ENCODE results near the gene GPC6. TPM values are rescaled to one million over a fixed set of nuclear protein-coding genes. Genes with fewer than 3 reads are reported as not detected.

The GPC6 gene
- total RNA-seq (2014; rRNA removed; shearing (Covaris generic)) (20.8 and 22.6 TPM in 2 replicates), polyA plus RNA-seq (2016; fragmentation: Nextera tagmentation; extraction: Ambion mirVana) (13.8 and 14.4 TPM in 2 replicates)

DNA sequence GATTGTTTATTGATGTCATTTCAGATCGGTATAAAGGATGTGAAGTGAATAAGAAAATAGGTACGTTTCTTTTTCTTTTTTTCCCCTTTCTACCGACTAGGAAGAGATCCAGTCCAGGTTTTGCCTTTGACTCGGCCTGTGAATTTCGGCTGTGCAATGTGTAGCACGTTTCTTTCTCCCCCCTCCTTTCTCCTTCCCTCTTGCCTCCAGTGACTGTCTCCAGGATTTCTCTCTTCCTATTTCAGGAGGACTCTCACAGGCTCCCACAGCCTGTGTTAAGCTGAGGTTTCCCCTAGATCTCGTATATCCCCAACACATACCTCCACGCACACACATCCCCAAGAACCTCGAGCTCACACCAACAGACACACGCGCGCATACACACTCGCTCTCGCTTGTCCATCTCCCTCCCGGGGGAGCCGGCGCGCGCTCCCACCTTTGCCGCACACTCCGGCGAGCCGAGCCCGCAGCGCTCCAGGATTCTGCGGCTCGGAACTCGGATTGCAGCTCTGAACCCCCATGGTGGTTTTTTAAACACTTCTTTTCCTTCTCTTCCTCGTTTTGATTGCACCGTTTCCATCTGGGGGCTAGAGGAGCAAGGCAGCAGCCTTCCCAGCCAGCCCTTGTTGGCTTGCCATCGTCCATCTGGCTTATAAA is at the start of gene GPC6:
Gene GPC6 (plus strand): TSS at position 185 of the 657 bp plus-strand sequence.
- H3K9me2 ChIP-seq (ENCODE audit: insufficient read depth) = no peaks in the 10 kb centered on the region
- H3K79me2 ChIP-seq (ENCODE audit: insufficient read depth) = peaks cover 16% of the 10 kb centered on the region

GRCh38 chr13:93180356-93180969 is 46.1 kb upstream of the GPC6 start:
- Histone ChIP-seq H3K4me1 (ENCODE audit: insufficient read depth) (peaks cover 11% of the 10 kb centered on the region; the same call in 1 of the 2 replicates), H3K79me2 (ENCODE audit: insufficient read depth) (no peaks in the 10 kb centered on the region), H3K27ac (0 out of 2 replicates have a peak overlapping the region, but pooled peaks have one; percentile 5), H3K4me2 (ENCODE audit: unreplicated experiment) (no peak overlapping the region), H4K20me1 (ENCODE audit: insufficient read depth) (no peaks in the 10 kb centered on the region), H3K4me3 (no peak overlapping the region), H3K9me3 (ENCODE audit: low read depth) (no peaks in the 10 kb centered on the region), H2AFZ (0 out of 2 replicates have a peak overlapping the region, but pooled peaks have one; percentile 4), H3K27me3 (replicated peaks; ENCODE audit: insufficient read depth) (no peaks in the 10 kb centered on the region), H3K9ac (no peak overlapping the region), H3K36me3 (ENCODE audit: low read depth) (no peaks in the 10 kb centered on the region), H3K9me2 (ENCODE audit: insufficient read depth) (no peaks in the 10 kb centered on the region), H3F3A (ENCODE audit: insufficient read depth) (peaks cover 5% of the 10 kb centered on the region; the same call in 1 of the 2 replicates)
- TF ChIP-seq EZH2phosphoT487 (IDR thresholded peaks at IDR 0.05; ENCODE audit: insufficient read depth, low read depth) (no peak), EZH2 (IDR thresholded peaks at IDR 0.05; ENCODE audit: insufficient read depth, poor library complexity, severe bottlenecking) (no peak)
- 0% methylated on average over 2 of the region's 2 CpGs for WGBS, 2 experiments (ENCODE audit: low coverage in 1 of 2, low lambda C conversion rate in 2 of 2, missing lambda C conversion rate in 2 of 2)
- in situ Hi-C loops (cut with MboI) = no loop called here
- DNase-seq = peak; percentile 28

More for the DNA sequence above, at the start of gene GPC6:
- no peaks in the 10 kb centered on the region for H3K9me3 ChIP-seq (ENCODE audit: low read depth)
- H3K27me3 ChIP-seq (replicated peaks; ENCODE audit: insufficient read depth) = no peaks in the 10 kb centered on the region
- H3K4me3 ChIP-seq = peak within 1 kb of the TSS; percentile 83
- H2AFZ ChIP-seq = peak within 1 kb of the TSS; percentile 95
- peak within 1 kb of the TSS; percentile 82 for H3K4me2 ChIP-seq (ENCODE audit: unreplicated experiment)
- peak within 1 kb of the TSS; percentile 73 for H3K27ac ChIP-seq
- no peaks in the 10 kb centered on the region for H4K20me1 ChIP-seq (ENCODE audit: insufficient read depth)
- in situ Hi-C loops (cut with MboI) = loop anchor here (25.0 kb wide), 1 partner anchor 1136 kb away; no protein-coding TSS in a partner anchor
- 1 to 2% methylated on average over 31 of the region's 31 CpGs for WGBS, 2 experiments (ENCODE audit: low coverage in 1 of 2, low lambda C conversion rate in 2 of 2, missing lambda C conversion rate in 2 of 2)
- peak within 1 kb of the TSS; percentile 81 for H3K9ac ChIP-seq
- H3K36me3 ChIP-seq (ENCODE audit: low read depth) = no peaks in the 10 kb centered on the region
- TF ChIP-seq EZH2phosphoT487 (IDR thresholded peaks at IDR 0.05; ENCODE audit: insufficient read depth, low read depth) (no peak), EZH2 (IDR thresholded peaks at IDR 0.05; ENCODE audit: insufficient read depth, poor library complexity, severe bottlenecking) (no peak)
- H3F3A ChIP-seq (ENCODE audit: insufficient read depth) = peaks cover 38% of the 10 kb centered on the region
- peaks cover 34% of the 10 kb centered on the region for H3K4me1 ChIP-seq (ENCODE audit: insufficient read depth)
- DNase-seq = peak; percentile 90

GRCh38 chr13:93182406-93182805 is 44.2 kb upstream of the GPC6 start:
- Histone ChIP-seq H3K79me2 (ENCODE audit: insufficient read depth) (no peaks in the 10 kb centered on the region), H3K27ac (no peak overlapping the region), H3K4me2 (ENCODE audit: unreplicated experiment) (no peak overlapping the region), H3K9ac (no peak overlapping the region), H3K9me3 (ENCODE audit: low read depth) (no peaks in the 10 kb centered on the region), H3K27me3 (replicated peaks; ENCODE audit: insufficient read depth) (no peaks in the 10 kb centered on the region), H4K20me1 (ENCODE audit: insufficient read depth) (no peaks in the 10 kb centered on the region), H3K9me2 (ENCODE audit: insufficient read depth) (no peaks in the 10 kb centered on the region), H3K36me3 (ENCODE audit: low read depth) (no peaks in the 10 kb centered on the region), H3K4me3 (no peak overlapping the region), H2AFZ (no peak overlapping the region), H3K4me1 (ENCODE audit: insufficient read depth) (peaks cover 11% of the 10 kb centered on the region; the same call in 1 of the 2 replicates), H3F3A (ENCODE audit: insufficient read depth) (peaks cover 5% of the 10 kb centered on the region; the same call in 1 of the 2 replicates)
- in situ Hi-C loops (cut with MboI) = no loop called here
- no peak for DNase-seq
- no peak for TF ChIP-seq EZH2phosphoT487 (IDR thresholded peaks at IDR 0.05; ENCODE audit: insufficient read depth, low read depth)
- no peak for TF ChIP-seq EZH2 (IDR thresholded peaks at IDR 0.05; ENCODE audit: insufficient read depth, poor library complexity, severe bottlenecking)
- 52 to 56% methylated on average over 3 of the region's 3 CpGs for WGBS, 2 experiments (ENCODE audit: low coverage in 1 of 2, low lambda C conversion rate in 2 of 2, missing lambda C conversion rate in 2 of 2)

DNA sequence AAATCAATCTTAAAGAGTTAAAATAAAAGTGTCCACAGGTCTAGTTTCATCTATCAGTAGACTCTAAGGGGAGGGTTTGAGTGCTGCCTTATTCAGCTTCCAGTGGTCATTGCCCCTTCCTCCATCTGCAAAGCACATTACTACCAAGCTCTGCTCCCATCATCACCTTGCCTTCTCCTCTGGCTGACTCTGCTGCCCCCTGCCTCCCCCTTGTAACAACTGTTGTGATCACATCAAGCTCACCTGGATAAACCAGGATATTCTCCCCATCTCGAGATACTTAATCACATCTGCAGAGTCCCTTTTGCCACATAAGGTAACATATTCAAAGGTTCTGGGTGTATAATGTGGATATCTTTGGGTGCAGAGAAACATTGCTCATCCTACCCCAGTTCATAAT is 43.3 kb upstream of the GPC6 start:
- H3K4me1 ChIP-seq (ENCODE audit: insufficient read depth) = peaks cover 11% of the 10 kb centered on the region; the same call in 1 of the 2 replicates
- H3K27me3 ChIP-seq (replicated peaks; ENCODE audit: insufficient read depth) = no peaks in the 10 kb centered on the region
- TF ChIP-seq EZH2 (IDR thresholded peaks at IDR 0.05; ENCODE audit: insufficient read depth, poor library complexity, severe bottlenecking) = no peak
- no peak for TF ChIP-seq EZH2phosphoT487 (IDR thresholded peaks at IDR 0.05; ENCODE audit: insufficient read depth, low read depth)
- H3K4me3 ChIP-seq = no peak overlapping the region
- no peaks in the 10 kb centered on the region for H4K20me1 ChIP-seq (ENCODE audit: insufficient read depth)
- no peaks in the 10 kb centered on the region for H3K9me2 ChIP-seq (ENCODE audit: insufficient read depth)
- in situ Hi-C loops (cut with MboI) = no loop called here
- no peaks in the 10 kb centered on the region for H3K79me2 ChIP-seq (ENCODE audit: insufficient read depth)
- no peaks in the 10 kb centered on the region for H3K36me3 ChIP-seq (ENCODE audit: low read depth)
- DNase-seq = no peak
- no peak overlapping the region for H3K27ac ChIP-seq
- no peak overlapping the region for H2AFZ ChIP-seq
- no peak overlapping the region for H3K9ac ChIP-seq
- WGBS, 2 experiments (ENCODE audit: low coverage in 1 of 2, low lambda C conversion rate in 2 of 2, missing lambda C conversion rate in 2 of 2) = 17% methylated on average over 1 of the region's 1 CpG
- H3K4me2 ChIP-seq (ENCODE audit: unreplicated experiment) = no peak overlapping the region
- peaks cover 5% of the 10 kb centered on the region; the same call in 1 of the 2 replicates for H3F3A ChIP-seq (ENCODE audit: insufficient read depth)
- H3K9me3 ChIP-seq (ENCODE audit: low read depth) = no peaks in the 10 kb centered on the region

Data from GM23248 (cell line).